GM21737 (cell line): ENCODE data around the gene CHRD.

Experiments used
- ATAC-seq: cut with Tn5 transposase; IDR thresholded peaks from one replicate; pipeline ENCODE4 v1.9.1; 2021; ENCODE audit warnings: mild to moderate bottlenecking, moderate library complexity; ENCODE audit not compliant: unreplicated experiment

CHRD gene

DNA sequence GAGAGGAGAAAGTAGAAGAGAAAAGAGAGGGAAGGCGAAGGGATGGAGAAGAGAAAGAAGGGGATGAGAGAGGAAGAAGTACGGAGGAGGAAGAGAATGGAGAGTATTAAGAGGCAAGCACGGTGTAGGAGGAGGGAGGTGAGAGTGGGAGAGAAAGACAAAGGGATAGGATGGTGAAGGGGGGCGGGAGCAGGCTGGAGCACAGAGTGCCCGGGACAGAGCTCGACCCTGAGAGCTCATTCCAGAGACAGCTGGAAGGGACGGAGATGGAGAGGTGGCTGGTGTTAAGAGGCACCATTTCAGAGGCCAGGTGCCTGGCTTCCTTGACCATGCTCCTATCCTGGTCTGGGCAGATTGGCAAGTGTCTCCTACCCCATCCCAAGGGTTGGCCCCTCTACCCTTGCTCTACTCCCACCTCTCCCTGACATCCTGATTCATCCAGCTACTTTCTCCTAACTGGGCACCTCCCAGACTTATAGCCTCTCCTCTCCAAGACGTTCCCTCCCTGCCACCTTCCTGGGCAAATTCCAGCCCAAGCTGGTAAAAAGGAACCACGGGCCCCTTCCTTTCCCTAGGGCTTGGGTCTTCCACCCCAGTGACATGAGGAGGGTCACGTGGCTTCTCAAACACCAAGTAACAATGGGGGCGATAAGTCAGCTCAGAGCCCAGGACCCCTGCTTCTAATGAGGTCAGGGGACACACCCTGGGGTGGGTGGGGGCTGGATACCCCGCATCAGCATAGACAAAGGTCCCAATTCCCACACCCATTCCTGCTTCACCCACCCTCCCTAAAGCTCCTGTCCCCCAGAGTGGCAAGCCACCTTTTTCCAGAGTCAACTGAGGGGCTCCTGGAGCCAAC, 19.6 kb upstream of the CHRD start:
- no peak for ATAC-seq

DNA sequence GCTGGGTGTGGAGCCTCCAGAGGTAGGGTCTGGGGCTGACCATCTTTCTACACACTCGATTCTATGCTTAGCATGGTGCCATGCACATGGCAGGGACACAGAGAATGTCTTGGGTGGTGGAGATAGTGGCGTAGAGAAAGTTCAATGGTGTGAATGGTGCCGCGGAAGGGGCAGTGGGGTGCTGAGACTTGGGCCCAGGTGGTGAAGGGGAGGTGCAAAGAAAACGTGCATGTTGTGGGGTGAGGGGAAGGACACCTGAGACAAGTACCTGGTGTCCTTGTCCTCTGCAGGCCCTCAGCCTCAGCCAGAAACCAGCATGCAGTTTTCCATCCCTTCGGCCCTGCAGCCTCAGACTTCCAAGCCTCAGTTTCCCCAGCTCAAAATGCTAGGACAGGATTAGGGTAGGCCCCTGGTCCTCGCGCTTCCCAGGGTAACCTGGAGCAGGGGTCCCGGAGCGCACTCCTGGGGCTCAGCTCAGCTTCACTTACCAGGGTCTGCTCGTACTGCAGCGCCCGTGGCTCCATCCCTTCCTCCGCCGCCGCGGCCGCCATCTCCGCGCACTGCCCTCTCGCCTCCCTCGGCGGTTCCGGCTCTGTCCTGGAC, 18.8 kb upstream of the CHRD start:
- ATAC-seq: no peak

GRCh38 chr3:184361532-184361931, 18.3 kb upstream of the CHRD start, which contains the start of the genes CLCN2 and POLR2H:
TSS of gene CLCN2 (minus strand) at chr3:184361605. CDS start at chr3:184361479, 126 bp downstream.
TSS of gene POLR2H (plus strand) at chr3:184361710. CDS start at chr3:184363493, 1,783 bp downstream.
- peak; percentile 42 for ATAC-seq

GRCh38 chr3:184361932-184362667, 17.8 kb upstream of the CHRD start:
- ATAC-seq: peak; percentile 4

GRCh38 chr3:184362668-184363546, 16.9 kb upstream of the CHRD start:
- ATAC-seq: peak; percentile 81

GRCh38 chr3:184366619-184367289, 13.1 kb upstream of the CHRD start:
- no peak for ATAC-seq

DNA sequence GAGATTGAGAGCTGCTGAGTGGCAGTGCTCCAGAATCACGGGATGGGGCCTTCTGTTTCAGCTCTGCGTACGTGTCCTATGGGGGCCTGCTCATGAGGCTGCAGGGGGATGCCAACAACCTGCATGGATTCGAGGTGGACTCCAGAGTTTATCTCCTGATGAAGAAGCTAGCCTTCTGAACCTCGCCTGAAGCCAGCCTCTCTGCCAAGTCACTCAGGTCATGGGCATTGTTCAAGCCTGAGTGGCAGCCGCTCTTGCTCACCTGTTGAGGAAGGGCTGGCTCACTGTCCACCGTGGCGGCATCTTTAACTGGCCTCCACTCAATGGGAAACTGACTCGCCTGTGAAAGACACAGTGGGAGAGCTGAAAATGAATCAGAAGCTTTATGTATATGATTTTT, 11.7 kb upstream of the CHRD start:
- no peak for ATAC-seq

- no peak for ATAC-seq
These were observed 11.2 kb upstream of the CHRD start for GRCh38 chr3:184368586-184369183.

DNA sequence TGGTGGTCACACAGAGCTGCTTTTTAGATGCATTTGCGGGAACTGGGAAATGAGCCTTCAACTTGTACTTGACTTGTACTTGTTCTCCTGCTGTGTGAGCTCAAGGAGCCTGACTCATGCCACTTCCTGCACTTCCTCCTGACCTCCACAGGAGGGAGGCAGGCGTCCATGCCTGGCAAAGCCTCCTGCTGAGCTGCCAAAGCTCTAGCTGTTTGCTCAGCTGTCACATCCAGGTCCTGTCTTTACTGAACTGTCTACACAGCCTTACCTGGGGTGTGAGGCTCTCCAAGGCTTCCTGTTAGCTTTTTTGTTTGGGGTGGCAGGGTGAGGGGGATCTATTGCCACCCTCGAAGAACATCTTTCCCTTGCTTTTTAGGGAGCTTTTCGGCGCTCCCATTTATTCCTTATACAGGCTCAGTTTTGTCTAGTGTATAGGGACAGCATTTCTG, 8.3 kb upstream of the CHRD start:
- ATAC-seq: peak; percentile 82

- ATAC-seq: no peak
These were observed 7.5 kb upstream of the CHRD start for GRCh38 chr3:184372296-184372821.

GRCh38 chr3:184372911-184373310, 6.9 kb upstream of the CHRD start:
- ATAC-seq: no peak

GRCh38 chr3:184373422-184373821, 6.4 kb upstream of the CHRD start:
- no peak for ATAC-seq

DNA sequence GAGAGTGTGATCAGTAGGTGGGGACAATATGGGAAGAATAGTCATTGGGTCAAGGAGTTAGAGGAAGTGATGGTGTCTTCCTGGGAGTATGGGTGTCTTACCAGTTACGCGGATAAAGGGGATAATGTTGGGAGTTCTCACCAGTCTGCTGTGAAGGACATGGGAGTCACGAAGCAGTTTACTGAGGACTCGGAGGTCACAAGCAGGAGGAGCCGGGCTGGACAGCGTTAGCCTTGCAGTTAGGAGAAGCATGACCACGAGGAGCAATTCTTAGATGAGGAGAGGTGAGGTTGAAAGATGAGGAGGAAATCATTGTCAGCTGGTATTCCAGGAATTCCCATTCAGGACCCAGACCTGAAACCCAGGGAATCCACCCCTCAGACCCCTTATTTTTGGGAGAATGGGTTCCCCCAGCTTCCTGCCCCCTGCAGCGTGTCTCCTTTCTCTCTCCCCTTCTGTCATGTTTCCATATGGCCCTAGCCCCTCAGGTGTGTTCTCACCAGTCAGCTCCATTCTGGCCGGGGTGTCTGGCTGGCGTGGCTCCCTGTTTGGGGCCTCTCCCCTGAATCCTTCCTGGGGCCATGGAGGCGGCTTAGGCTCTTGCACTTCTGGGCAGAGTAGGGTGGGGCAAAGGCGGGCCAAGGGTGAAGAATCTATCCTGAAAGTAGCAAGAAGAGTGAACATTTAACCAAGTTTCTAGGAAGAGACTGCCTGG, 4.0 kb upstream of the CHRD start:
- ATAC-seq: no peak

DNA sequence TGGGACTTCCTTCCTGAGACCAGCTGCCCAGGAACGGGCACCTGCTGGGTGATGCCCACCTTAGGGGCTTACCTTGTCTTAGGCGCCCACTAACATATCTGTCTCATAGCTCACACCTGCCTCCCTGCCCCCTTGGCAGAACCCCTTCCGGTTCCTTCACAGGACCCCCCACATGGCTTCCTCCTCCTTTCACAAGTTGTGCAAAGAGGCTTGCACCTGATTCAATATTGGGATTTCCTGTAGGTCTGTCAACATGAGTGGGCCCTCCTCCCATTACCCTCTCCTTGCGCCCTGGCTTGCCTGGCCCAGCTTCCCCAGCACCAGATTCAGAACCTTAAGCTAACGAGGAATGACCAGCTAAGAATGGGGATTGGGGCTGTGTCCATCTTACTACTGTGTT, 2.5 kb upstream of the CHRD start:
- no peak for ATAC-seq

DNA sequence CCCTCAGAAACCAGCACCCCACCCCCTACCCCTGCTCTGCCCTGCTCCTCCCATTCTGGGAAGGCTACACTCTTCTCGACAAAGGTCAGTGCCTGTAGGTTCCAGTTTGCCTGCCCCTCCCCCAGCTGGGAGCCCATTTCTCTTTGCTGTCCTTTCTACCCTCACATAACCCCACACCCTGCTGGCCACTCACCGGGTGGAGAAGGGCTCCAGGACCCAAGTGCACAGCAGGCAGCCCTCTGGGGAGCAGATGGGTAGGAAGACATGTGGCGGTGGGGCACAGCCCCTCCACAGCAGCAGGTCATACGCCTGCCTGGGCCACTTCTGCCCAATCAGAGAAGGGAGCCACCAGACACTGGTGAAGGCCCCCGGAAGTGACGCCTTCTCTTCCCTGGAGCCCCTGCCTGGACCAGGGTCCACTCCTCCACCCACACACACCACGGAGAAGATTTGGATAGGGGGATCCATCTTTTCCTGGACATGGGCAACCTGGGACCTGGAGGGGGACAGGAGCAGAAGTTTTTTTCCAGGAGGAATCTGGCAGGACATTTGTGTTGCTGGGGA, 1.9 kb upstream of the CHRD start, which contains the start of gene THPO:
Gene THPO, minus strand, starts transcription at position 326 of the 564 bp plus-strand sequence. CDS start 1,948 bp downstream, outside the sequence.
- ATAC-seq: no peak

- ATAC-seq: no peak
These were observed 1.1 kb upstream of the CHRD start for GRCh38 chr3:184378651-184379357.

DNA sequence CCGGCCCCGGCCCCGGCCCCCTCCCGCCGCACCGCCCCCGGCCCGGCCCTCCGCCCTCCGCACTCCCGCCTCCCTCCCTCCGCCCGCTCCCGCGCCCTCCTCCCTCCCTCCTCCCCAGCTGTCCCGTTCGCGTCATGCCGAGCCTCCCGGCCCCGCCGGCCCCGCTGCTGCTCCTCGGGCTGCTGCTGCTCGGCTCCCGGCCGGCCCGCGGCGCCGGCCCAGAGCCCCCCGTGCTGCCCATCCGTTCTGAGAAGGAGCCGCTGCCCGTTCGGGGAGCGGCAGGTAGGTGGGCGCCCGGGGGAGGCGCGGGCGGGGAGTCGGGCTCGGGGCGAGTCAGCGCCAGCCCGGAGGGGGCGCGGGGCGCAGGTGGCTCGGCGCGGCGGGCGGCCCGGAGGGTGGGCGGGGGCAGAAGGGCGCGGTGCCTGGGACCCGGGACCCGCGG, 352 bp downstream of the CHRD start:
- no peak for ATAC-seq
